GM13976 (cell line): ENCODE results near the gene RAET1G.

Source experiments
- DNase-seq: peaks from one replicate; pipeline ENCODE4 v3.0.0; 2012; ENCODE audit warnings: low spot score
- CTCF ChIP-seq: IDR thresholded peaks from 2 replicates; pipeline ENCODE4 v1.5.1; 2012; ENCODE audit warnings: borderline replicate concordance, mild to moderate bottlenecking; ENCODE audit not compliant: insufficient read depth; ENCODE audit errors: extremely low read depth, missing control alignments, control extremely low read depth
- in situ Hi-C: fragments of 300-500 bp; cut with MboI; formaldehyde crosslinking; loops from one replicate; pipeline ENCODE4 v1.12.0; 2022; ENCODE audit warnings: low sequenced_read_pairs, mixed read lengths, inconsistent platforms; ENCODE audit not compliant: unreplicated experiment

Gene RAET1G

GRCh38 chr6:149900620-149901443 lies 22.1 kb downstream of the RAET1G start:
- in situ Hi-C loops, result no loop called here
- no peak for TF ChIP-seq CTCF
- DNase-seq, result no peak

GRCh38 chr6:149899926-149900619 lies 22.8 kb downstream of the RAET1G start:
- no peak for TF ChIP-seq CTCF
- in situ Hi-C loops, result no loop called here
- DNase-seq, result no peak

GRCh38 chr6:149899486-149899885 lies 23.4 kb downstream of the RAET1G start:
- no peak for TF ChIP-seq CTCF
- in situ Hi-C loops, result no loop called here
- no peak for DNase-seq

- no peak for TF ChIP-seq CTCF
- DNase-seq, result no peak
- in situ Hi-C loops, result no loop called here
Observed at GRCh38 chr6:149898966-149899365, 24.0 kb downstream of the RAET1G start.

GRCh38 chr6:149897855-149898744 lies 24.8 kb downstream of the RAET1G start, which contains the start of gene RAET1E:
TSS of gene RAET1E (minus strand) at chr6:149898113. CDS start at chr6:149890901, 7,212 bp downstream.
- TF ChIP-seq CTCF, result no peak
- in situ Hi-C loops, result no loop called here
- DNase-seq, result no peak

- TF ChIP-seq CTCF, result no peak
- in situ Hi-C loops, result no loop called here
- DNase-seq, result no peak
Observed at GRCh38 chr6:149897015-149897697, 25.8 kb downstream of the RAET1G start.
